ENCODE results near the gene HCFC1.
"Not testable (repeated sequence)": the region's sequence is repeated elsewhere in the genome, so short reads cannot be mapped to it uniquely, and the experiment has no call there.

Gene HCFC1

DNA sequence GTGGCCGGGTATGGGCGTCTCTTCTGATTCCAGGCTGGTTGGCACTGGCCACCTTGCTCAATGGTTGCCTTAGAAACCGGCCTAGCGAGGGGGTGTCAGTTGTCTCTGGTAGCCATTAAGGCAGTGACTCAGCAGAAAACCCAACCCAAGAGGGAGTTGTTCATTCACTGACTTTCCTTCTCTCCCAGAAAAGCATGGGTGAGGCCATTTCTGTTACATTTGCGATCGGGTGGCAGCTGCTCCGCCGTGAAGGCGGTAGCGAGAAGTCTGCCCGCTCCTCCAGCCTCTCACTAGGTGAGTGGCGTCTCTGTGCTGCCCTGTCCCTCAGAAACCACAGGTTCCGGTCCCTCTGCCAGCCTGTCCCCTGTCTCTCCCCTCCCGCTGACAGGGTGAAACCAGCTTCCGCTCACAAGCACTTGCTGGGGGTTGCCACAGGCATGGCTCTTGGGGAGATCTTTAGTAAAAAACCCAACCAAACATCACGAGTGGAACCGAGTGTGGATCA lies 30.6 kb upstream of the HCFC1 start:
- Histone ChIP-seq H3K9me3 (no peaks in the 10 kb centered on the region), H3K4me1 (no peaks in the 10 kb centered on the region), H3K36me3 (no peaks in the 10 kb centered on the region), H3K27ac (no peak overlapping the region), H3K27me3 (no peaks in the 10 kb centered on the region), H3K4me3 (no peak overlapping the region)
- DNase-seq = peak in 1 of 2 donors; percentile 31
- TF ChIP-seq, protein P1, sequence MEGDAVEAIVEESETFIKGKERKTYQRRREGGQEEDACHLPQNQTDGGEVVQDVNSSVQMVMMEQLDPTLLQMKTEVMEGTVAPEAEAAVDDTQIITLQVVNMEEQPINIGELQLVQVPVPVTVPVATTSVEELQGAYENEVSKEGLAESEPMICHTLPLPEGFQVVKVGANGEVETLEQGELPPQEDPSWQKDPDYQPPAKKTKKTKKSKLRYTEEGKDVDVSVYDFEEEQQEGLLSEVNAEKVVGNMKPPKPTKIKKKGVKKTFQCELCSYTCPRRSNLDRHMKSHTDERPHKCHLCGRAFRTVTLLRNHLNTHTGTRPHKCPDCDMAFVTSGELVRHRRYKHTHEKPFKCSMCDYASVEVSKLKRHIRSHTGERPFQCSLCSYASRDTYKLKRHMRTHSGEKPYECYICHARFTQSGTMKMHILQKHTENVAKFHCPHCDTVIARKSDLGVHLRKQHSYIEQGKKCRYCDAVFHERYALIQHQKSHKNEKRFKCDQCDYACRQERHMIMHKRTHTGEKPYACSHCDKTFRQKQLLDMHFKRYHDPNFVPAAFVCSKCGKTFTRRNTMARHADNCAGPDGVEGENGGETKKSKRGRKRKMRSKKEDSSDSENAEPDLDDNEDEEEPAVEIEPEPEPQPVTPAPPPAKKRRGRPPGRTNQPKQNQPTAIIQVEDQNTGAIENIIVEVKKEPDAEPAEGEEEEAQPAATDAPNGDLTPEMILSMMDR (IDR thresholded peaks at IDR 0.05) = no peak
- intact Hi-C loops (cut with DNase I; ENCODE audit: low total_unique reads) = no loop called here

DNA sequence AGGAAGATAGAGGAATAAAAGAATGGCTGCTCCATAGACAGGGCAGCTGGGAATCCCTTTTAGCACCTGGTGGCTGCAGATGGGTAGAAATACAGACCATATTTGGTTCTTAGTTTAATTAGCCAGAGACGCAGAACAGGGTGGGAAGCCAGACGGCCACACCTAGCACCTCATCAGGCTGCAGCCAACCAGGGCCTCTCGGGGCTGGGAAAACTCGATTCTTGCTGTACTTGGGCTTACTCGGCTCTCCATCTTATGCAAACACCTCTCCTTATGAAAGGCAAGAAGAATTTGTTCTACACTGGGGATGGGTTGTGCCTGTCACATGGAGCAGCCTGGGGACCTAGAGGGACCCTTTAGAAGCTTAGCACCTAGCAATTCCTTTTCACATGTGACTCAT lies 28.4 kb upstream of the HCFC1 start:
- H3K36me3 ChIP-seq = no peaks in the 10 kb centered on the region
- no peaks in the 10 kb centered on the region for H3K4me1 ChIP-seq
- intact Hi-C loops (cut with DNase I; ENCODE audit: low total_unique reads) = no loop called here
- H3K27me3 ChIP-seq = no peaks in the 10 kb centered on the region
- TF ChIP-seq, protein P1 (IDR thresholded peaks at IDR 0.05) = no peak
- H3K4me3 ChIP-seq = no peak overlapping the region
- no peak for DNase-seq
- no peaks in the 10 kb centered on the region for H3K9me3 ChIP-seq
- H3K27ac ChIP-seq = no peak overlapping the region

DNA sequence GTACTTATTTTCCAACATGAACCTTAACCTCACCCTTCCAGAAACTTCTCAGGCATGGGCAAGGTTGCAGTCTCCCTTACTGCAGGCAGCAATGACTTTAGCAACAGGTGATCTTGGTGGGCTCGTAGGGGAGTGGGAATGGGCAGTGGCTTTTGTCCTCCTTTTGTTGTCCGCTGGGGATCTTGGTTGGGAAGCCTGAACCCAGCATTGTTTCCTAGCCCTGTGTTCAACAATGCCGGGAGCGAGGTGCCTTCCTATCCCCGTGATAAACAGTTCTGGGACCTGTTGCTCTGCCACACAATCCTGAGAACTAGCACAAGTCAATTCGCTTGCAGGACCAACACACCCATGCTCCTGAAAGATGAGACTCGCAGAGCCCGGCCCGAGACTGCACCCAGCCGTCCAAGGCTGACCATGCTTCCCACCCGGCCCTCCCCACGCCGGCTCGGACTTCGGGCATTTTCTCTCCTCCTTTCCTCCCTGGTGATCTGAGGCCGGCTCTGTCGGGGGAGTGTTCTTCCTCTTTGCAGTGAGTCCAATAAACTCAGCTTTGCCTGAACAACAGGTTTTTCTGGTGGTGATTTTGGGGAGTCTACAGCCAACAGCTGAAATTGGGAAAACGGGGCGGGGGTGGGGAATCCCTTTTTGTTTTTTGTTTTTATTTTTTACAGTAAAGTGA lies 27.9 kb upstream of the HCFC1 start:
- intact Hi-C loops (cut with DNase I; ENCODE audit: low total_unique reads) = no loop called here
- H3K4me3 ChIP-seq = no peak overlapping the region
- H3K27ac ChIP-seq = no peak overlapping the region
- no peaks in the 10 kb centered on the region for H3K36me3 ChIP-seq
- H3K4me1 ChIP-seq = no peaks in the 10 kb centered on the region
- no peak for DNase-seq
- TF ChIP-seq, protein P1 (IDR thresholded peaks at IDR 0.05) = no peak
- no peaks in the 10 kb centered on the region for H3K9me3 ChIP-seq
- H3K27me3 ChIP-seq = no peaks in the 10 kb centered on the region

DNA sequence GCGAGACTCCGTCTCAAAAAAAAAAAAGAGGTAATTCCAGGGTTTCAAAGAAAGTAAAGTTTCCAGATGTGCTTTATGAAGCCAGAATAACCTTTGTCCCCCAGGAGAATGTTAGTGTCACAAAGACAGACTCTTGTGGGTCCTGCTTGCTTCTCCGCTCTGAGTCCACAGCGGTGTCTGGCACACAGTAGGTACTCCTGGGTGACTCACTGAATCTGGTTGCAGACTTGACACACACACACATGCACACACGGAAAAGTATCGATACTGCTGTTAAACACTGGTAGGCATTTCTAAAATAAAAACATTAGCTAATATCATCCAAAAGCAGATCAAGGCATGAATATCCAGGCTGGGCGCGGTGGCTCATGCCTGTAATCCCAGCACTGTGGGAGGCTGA lies 23.9 kb upstream of the HCFC1 start:
- H3K9me3 ChIP-seq = no peaks in the 10 kb centered on the region
- H3K4me1 ChIP-seq = no peaks in the 10 kb centered on the region
- intact Hi-C loops (cut with DNase I; ENCODE audit: low total_unique reads) = no loop called here
- DNase-seq = no peak
- H3K36me3 ChIP-seq = no peaks in the 10 kb centered on the region
- TF ChIP-seq, protein P1 (IDR thresholded peaks at IDR 0.05) = no peak
- no peaks in the 10 kb centered on the region for H3K27me3 ChIP-seq
- no peak overlapping the region for H3K4me3 ChIP-seq
- H3K27ac ChIP-seq = no peak overlapping the region

DNA sequence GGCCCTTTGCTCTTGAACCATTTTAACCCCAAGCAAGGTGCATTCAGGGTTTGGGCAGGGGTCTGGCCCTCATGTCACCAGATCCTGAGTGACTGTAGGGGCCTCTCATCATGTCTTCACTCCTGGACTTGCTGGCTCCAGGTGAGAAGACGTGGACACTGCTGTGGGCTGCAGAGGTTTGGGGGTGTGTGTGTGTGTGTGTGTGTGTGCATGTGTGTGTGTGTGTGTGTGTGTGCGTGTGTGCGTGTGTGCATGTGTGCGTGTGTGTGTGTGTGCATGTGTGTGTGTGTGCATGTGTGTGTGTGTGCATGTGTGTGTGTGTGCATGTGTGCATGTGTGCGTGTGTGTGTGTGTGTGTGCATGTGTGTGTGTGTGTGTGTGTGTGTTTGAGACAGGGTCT lies 22.8 kb upstream of the HCFC1 start:
- DNase-seq; intact Hi-C loops (cut with DNase I; ENCODE audit: low total_unique reads); H3K27me3 ChIP-seq: not testable (repeated sequence)

DNA sequence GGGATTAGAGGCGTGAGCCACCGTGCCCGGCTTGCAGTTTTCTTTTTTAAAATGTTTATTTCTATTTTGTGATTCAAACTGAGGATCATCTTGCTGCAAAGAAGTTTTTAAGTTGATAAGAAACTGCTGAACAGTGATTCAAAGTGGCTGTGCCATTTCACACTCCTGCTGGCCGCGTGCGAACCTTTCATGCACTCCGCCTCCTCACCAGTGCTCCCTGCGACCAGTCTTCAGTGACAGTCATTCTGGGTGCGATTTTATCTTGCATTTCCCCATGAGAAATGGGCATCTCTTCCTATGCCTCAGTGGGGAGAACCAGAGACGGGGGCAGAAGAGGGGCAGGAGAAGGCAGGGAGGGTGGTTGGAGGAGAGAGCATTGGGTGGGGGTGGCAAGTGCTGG lies 22.4 kb upstream of the HCFC1 start:
- H3K4me3 ChIP-seq = no peak overlapping the region
- H3K4me1 ChIP-seq = no peaks in the 10 kb centered on the region
- no peaks in the 10 kb centered on the region for H3K36me3 ChIP-seq
- no peaks in the 10 kb centered on the region for H3K9me3 ChIP-seq
- H3K27me3 ChIP-seq = no peaks in the 10 kb centered on the region
- H3K27ac ChIP-seq = no peak overlapping the region
- intact Hi-C loops (cut with DNase I; ENCODE audit: low total_unique reads) = no loop called here
- TF ChIP-seq, protein P1 (IDR thresholded peaks at IDR 0.05) = no peak
- DNase-seq = no peak

More for the DNA sequence above, 22.8 kb upstream of the HCFC1 start:
- H3K36me3 ChIP-seq, H3K4me1 ChIP-seq, H3K4me3 ChIP-seq, H3K27ac ChIP-seq, H3K9me3 ChIP-seq: not testable (repeated sequence)

Measured in tibial artery (tissue), 4 donors.